ENCODE data around the gene SUCNR1. TPM values are rescaled to one million over a fixed set of nuclear protein-coding genes. Genes with fewer than 3 reads are reported as not detected.
"Not testable (repeated sequence)": the region's sequence is repeated elsewhere in the genome, so short reads cannot be mapped to it uniquely, and the experiment has no call there.

SUCNR1 gene
- total RNA-seq, 1 experiment from 2014 or later: not detected

DNA sequence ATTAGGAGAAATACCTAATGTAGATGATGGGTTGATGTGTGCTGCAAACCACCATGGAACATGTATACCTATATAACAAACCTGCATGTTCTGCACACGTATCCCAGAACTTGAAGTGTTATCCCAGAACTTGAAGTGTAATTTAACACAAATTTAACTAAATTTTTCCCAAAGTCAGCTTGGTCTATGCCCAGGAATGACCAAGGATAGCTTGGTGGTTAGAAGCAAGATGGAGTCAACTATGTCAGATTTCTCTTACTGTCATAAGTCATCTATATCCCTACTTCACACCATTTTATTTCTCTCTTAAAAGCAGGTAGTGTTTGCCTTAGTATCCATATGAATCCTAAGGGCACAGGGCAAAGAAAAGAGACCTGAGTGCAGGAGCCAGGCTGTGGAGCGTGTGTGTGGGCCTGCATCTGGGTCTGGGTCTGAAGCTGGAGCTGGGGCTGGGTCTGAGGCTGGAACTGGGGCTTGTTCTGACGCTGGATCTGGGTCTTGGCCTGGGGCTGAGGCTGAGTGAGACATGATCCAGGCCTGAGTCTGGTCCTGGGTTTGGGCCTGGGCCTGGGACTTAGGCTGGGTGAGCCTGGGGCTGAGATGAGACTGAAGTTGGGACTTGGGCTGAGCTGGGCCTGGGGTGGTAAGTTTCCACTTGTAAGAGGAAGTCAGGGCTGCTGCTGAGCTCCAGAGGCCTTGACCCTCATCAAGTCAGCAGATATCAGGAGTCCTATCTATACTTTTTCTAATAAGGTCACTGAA is 14.2 kb downstream of the SUCNR1 start:
- no CpG with 5 or more reads among the region's 3 CpGs for WGBS (ENCODE audit: extremely low coverage, insufficient read length, low lambda C conversion rate)
- not testable (repeated sequence) for H4K5ac ChIP-seq (ENCODE audit: insufficient read length, low read depth, low read length)

More for the DNA sequence above, 14.2 kb downstream of the SUCNR1 start:
- not testable (repeated sequence) for H3K9me3 ChIP-seq (ENCODE audit: control insufficient read depth, low read depth, low read length); H3K4ac ChIP-seq (ENCODE audit: low read depth, low read length); H3K36me3 Mint-ChIP-seq (ENCODE audit: insufficient read depth in 1 of 3, low read depth in 3 of 3); H4K91ac ChIP-seq (ENCODE audit: insufficient read length, low read depth, low read length); H3K79me1 ChIP-seq (ENCODE audit: insufficient read depth, low read depth, low read length, poor library complexity, severe bottlenecking); H3K27ac Mint-ChIP-seq; H3K9ac ChIP-seq (ENCODE audit: extremely low read depth, insufficient read length, low read length); H4K20me1 ChIP-seq (ENCODE audit: control insufficient read depth, insufficient read depth, insufficient read length); H3T11ph ChIP-seq (ENCODE audit: low read length); H4K8ac ChIP-seq (replicated peaks; ENCODE audit: insufficient read length, low read depth, low read length); H2AFZ ChIP-seq (ENCODE audit: low read length); H3K56ac ChIP-seq (ENCODE audit: insufficient read length, low read depth, low read length); H3K4me2 ChIP-seq (ENCODE audit: insufficient read depth, insufficient read length, low read length); DNase-seq; H3K27ac ChIP-seq (ENCODE audit: insufficient read length, low read depth, low read length); H3K14ac ChIP-seq (ENCODE audit: insufficient read depth, low read length); H3K9me3 Mint-ChIP-seq; H3K4me1 Mint-ChIP-seq; H3K18ac ChIP-seq (ENCODE audit: insufficient read length, low read depth, low read length); H3K4me3 Mint-ChIP-seq; H2BK15ac ChIP-seq (ENCODE audit: low read depth, low read length); H3K27me3 ChIP-seq (ENCODE audit: insufficient read depth, low read length); H2BK120ac ChIP-seq (ENCODE audit: low read depth, low read length, poor library complexity, severe bottlenecking); H3K23me2 ChIP-seq (ENCODE audit: insufficient read length, low read depth, low read length, poor library complexity, severe bottlenecking); H2AK5ac ChIP-seq (ENCODE audit: insufficient read length, low read length); H3K4me1 ChIP-seq (ENCODE audit: insufficient read depth, low read length); H3K23ac ChIP-seq (ENCODE audit: insufficient read length, low read depth, low read length); H2BK12ac ChIP-seq (ENCODE audit: insufficient read length, low read depth, low read length); H3K27me3 Mint-ChIP-seq (ENCODE audit: low read depth); H2BK5ac ChIP-seq (ENCODE audit: insufficient read length, low read length); H2BK20ac ChIP-seq (ENCODE audit: low read depth, low read length, poor library complexity, severe bottlenecking); H3K79me2 ChIP-seq (ENCODE audit: insufficient read depth, low read length)

Data from H9 (cell line).